AG04450 (cell line): ENCODE measurements around the gene PLVAP. TPM values are rescaled to one million over a fixed set of nuclear protein-coding genes. Genes with fewer than 3 reads are reported as not detected.

ENCODE experiments used
- CTCF ChIA-PET: fragments of 300-600, 350-600 bp; formaldehyde crosslinking; extraction: SDS; loops from one replicate; lab custom pipeline; 2022; ENCODE audit warnings: antibody characterized with exemption, inconsistent platforms; lab: Charles Lee
- POLR2A ChIA-PET: fragments of 350-600 bp; formaldehyde crosslinking; extraction: SDS; loops from one replicate; lab custom pipeline; 2021; ENCODE audit warnings: antibody characterized with exemption, inconsistent platforms; lab: Yijun Ruan, JAX
- DNase-seq: peaks from one replicate; pipeline ENCODE4 v3.0.0-alpha.2; 2011; ENCODE audit warnings: low read depth, low spot score
- H3K27ac ChIP-seq: one replicate; pipeline ENCODE4 v1.5.1; 2012; ENCODE audit warnings: low read depth, low read length, control low read depth
- H3K27me3 ChIP-seq: one replicate; pipeline ENCODE4 v1.6.0; 2012; ENCODE audit warnings: low read length; ENCODE audit not compliant: control insufficient read depth, insufficient read depth
- H3K4me3 ChIP-seq: 2 replicates; pipeline ENCODE4 v1.5.1; 2011; ENCODE audit warnings: mild to moderate bottlenecking, low read depth, low read length, control low read depth
- H3K9me3 ChIP-seq: 2 replicates; pipeline ENCODE4 v1.5.1; 2012; ENCODE audit warnings: low read length; ENCODE audit not compliant: control insufficient read depth, insufficient read depth
- polyA plus RNA-seq: library from polyadenylated mRNA; depleted of rRNA; stranded (reverse); fragments of >200 nt; gene quantifications from 2 replicates; pipeline ENCODE4 v1.2.3, GENCODE V29; 2011
- TF ChIP-seq, protein P1 (sequence below): IDR thresholded peaks from 2 replicates; pipeline ENCODE4 v1.5.1; 2011; ENCODE audit warnings: low read depth, low read length, control low read depth, inconsistent platforms

PLVAP gene
- polyA plus RNA-seq, 1 experiment = not detected

DNA sequence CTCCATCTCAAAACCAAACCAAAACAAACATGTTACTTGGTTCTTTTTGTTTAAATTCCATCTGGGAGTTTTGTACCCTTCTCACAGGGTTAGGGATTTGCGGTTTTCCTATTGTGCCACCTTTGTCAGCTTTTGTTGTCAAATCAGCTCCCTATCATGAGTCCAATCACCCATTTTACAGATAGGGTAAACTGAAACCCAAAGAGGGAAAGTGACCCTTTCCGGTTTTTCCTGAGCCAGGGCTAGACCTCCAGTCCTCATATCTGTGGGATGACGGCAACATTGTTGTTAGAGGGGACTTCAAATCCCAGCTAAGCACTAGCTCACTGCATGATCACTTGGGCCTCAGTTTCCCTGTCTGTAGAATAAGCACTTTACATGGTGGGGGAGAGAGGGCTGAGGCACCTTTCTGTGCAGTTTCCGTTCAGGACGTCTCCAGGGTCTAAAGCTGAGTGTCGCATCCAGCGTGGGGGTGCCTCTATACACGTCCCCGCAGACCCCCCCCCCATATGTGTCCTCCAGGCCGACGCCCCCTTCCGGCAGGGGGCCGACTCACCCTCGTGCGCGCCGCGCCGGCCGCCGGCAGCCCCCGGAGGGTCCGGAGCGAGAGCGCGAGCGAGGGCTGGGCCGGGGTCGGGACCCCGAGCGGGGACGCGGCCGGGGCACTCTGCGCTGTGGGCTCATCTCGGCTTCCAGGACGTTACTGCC, 13.0 kb upstream of the PLVAP start:
- TF ChIP-seq, protein P1, sequence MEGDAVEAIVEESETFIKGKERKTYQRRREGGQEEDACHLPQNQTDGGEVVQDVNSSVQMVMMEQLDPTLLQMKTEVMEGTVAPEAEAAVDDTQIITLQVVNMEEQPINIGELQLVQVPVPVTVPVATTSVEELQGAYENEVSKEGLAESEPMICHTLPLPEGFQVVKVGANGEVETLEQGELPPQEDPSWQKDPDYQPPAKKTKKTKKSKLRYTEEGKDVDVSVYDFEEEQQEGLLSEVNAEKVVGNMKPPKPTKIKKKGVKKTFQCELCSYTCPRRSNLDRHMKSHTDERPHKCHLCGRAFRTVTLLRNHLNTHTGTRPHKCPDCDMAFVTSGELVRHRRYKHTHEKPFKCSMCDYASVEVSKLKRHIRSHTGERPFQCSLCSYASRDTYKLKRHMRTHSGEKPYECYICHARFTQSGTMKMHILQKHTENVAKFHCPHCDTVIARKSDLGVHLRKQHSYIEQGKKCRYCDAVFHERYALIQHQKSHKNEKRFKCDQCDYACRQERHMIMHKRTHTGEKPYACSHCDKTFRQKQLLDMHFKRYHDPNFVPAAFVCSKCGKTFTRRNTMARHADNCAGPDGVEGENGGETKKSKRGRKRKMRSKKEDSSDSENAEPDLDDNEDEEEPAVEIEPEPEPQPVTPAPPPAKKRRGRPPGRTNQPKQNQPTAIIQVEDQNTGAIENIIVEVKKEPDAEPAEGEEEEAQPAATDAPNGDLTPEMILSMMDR = no peak
- Histone ChIP-seq H3K4me3 (peak overlapping the region; percentile 67), H3K9me3 (peaks cover 5% of the 10 kb centered on the region; the same call in 1 of the 2 replicates), H3K27ac (no peak overlapping the region), H3K27me3 (peaks cover 12% of the 10 kb centered on the region)
- POLR2A ChIA-PET = no interaction called here
- DNase-seq = no peak
- CTCF ChIA-PET = interaction anchor here (0.5 to 7.4 kb wide), 12 partner anchors 8 to 377 kb away, joined by 3 to 87 read pairs (median 3); partner anchors contain the start of genes BST2, MRPL34 and MVB12A

GRCh38 chr19:17389288-17389687, 12.1 kb upstream of the PLVAP start:
- ChIA-PET CTCF (interaction anchor here (0.6 to 7.4 kb wide), 10 partner anchors 9 to 96 kb away, joined by 3 to 87 read pairs (median 3); partner anchors contain the start of genes MRPL34 and MVB12A), POLR2A (no interaction called here)
- Histone ChIP-seq H3K4me3 (no peak overlapping the region), H3K9me3 (peaks cover 5% of the 10 kb centered on the region; the same call in 1 of the 2 replicates), H3K27ac (no peak overlapping the region), H3K27me3 (peaks cover 10% of the 10 kb centered on the region)
- DNase-seq = no peak
- TF ChIP-seq, protein P1 = no peak

- POLR2A ChIA-PET = no interaction called here
- CTCF ChIA-PET = interaction anchor here (0.5 to 7.4 kb wide), 17 partner anchors 13 to 1224 kb away, joined by 3 to 87 read pairs (median 5); no protein-coding TSS in a partner anchor
These were observed 8.9 kb upstream of the PLVAP start for GRCh38 chr19:17385878-17386611.

GRCh38 chr19:17380426-17381138, 3.4 kb upstream of the PLVAP start:
- peaks cover 3% of the 10 kb centered on the region; the same call in 1 of the 2 replicates for H3K9me3 ChIP-seq
- ChIA-PET POLR2A (interaction anchor here (1.0 kb wide), 1 partner anchor 14 kb away, joined by 4 read pairs; no protein-coding TSS in a partner anchor), CTCF (interaction anchor here (1.1 kb wide), 1 partner anchor 35 kb away, joined by 3 read pairs; no protein-coding TSS in a partner anchor)
- no peak overlapping the region for H3K4me3 ChIP-seq
- DNase-seq = no peak
- peaks cover 7% of the 10 kb centered on the region for H3K27me3 ChIP-seq
- no peak overlapping the region for H3K27ac ChIP-seq
- TF ChIP-seq, protein P1 = no peak

More at GRCh38 chr19:17385878-17386611, 8.9 kb upstream of the PLVAP start:
- TF ChIP-seq, protein P1 = peak; percentile 96
- no peak overlapping the region for H3K4me3 ChIP-seq
- H3K9me3 ChIP-seq = peaks cover 5% of the 10 kb centered on the region; the same call in 1 of the 2 replicates
- no peak overlapping the region for H3K27ac ChIP-seq
- no peak for DNase-seq
- H3K27me3 ChIP-seq = peaks cover 4% of the 10 kb centered on the region
